Ishikawa (cell line): Measurements from ENCODE around the gene TEAD4.

Experiments used
- FOXM1 ChIP-seq: IDR thresholded peaks from 2 replicates; pipeline ENCODE4 v1.6.1; 2012; ENCODE audit warnings: low read depth, borderline replicate concordance
- TF ChIP-seq, protein P1 (sequence below): IDR thresholded peaks from 2 replicates; pipeline ENCODE4 v1.6.1; 2012; ENCODE audit warnings: low read depth, mild to moderate bottlenecking

DNA sequence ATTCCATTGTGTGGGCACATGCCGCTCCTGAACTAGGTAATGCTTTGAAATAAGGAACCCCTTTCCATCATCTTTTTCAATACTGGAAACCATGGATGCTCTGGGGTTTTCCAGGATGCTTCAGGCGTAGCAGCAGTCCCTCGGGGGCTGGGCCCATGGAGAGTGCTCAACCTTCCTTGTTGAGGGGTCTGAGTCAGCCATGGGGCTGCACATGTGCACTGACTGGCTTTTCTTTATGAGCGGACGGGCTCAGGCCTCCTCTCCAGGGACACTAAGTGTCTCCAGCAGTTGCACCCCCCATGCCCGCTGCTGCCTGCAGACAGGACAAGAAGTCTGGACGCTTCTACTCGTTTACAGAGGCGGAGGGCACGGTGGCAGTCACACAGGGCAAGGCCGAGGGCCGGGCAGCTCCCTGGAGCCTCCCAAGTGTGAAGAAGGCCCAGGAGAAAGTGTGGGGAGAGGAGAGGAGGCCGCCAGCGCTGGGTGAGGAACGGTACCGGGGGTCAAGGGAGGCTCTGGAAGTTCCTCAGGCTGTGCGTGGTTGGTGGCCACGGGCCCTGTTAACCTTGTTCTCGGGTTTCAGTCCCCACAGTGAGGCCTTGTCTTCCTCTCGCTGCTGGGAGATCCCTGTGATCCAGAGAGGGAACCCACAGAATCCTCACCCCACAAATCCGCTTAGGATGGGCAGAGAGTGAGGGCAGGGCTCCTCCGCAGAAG is 51.2 kb downstream of the TEAD4 start:
- no peak for TF ChIP-seq FOXM1
- TF ChIP-seq, protein P1, sequence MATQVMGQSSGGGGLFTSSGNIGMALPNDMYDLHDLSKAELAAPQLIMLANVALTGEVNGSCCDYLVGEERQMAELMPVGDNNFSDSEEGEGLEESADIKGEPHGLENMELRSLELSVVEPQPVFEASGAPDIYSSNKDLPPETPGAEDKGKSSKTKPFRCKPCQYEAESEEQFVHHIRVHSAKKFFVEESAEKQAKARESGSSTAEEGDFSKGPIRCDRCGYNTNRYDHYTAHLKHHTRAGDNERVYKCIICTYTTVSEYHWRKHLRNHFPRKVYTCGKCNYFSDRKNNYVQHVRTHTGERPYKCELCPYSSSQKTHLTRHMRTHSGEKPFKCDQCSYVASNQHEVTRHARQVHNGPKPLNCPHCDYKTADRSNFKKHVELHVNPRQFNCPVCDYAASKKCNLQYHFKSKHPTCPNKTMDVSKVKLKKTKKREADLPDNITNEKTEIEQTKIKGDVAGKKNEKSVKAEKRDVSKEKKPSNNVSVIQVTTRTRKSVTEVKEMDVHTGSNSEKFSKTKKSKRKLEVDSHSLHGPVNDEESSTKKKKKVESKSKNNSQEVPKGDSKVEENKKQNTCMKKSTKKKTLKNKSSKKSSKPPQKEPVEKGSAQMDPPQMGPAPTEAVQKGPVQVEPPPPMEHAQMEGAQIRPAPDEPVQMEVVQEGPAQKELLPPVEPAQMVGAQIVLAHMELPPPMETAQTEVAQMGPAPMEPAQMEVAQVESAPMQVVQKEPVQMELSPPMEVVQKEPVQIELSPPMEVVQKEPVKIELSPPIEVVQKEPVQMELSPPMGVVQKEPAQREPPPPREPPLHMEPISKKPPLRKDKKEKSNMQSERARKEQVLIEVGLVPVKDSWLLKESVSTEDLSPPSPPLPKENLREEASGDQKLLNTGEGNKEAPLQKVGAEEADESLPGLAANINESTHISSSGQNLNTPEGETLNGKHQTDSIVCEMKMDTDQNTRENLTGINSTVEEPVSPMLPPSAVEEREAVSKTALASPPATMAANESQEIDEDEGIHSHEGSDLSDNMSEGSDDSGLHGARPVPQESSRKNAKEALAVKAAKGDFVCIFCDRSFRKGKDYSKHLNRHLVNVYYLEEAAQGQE = no peak
